SU-DHL-6 (cell line): ENCODE measurements around the gene YTHDC2.

ENCODE experiments used
- H2AFZ ChIP-seq: fragments of 200-600 bp; sonication (generic); 2 replicates; pipeline ENCODE4 v1.6.1; 2014; ENCODE audit warnings: low read depth, mild to moderate bottlenecking, moderate library complexity, mixed read lengths, antibody characterized with exemption, low read length; ENCODE audit not compliant: severe bottlenecking
- H3F3A ChIP-seq: fragments of 200-600 bp; shearing (Covaris generic); 2 replicates; pipeline ENCODE4 v1.6.0; 2016; ENCODE audit warnings: antibody characterized with exemption, mild to moderate bottlenecking; ENCODE audit not compliant: insufficient read depth
- H3K27ac ChIP-seq: fragments of 200-600 bp; sonication (generic); 2 replicates; pipeline ENCODE4 v1.5.1; 2016; ENCODE audit warnings: low read depth, mild to moderate bottlenecking, low read length, moderate library complexity, mixed read lengths
- H3K27me3 ChIP-seq: fragments of 200-600 bp; sonication (generic), shearing (Covaris generic); 2 replicates; pipeline ENCODE4 v1.6.0; 2014; ENCODE audit warnings: mild to moderate bottlenecking, low read length
- H3K36me3 ChIP-seq: fragments of 200-600 bp; sonication (generic); 2 replicates; pipeline ENCODE4 v1.6.1; 2014; ENCODE audit warnings: mild to moderate bottlenecking, low read length, mixed read lengths
- H3K4me2 ChIP-seq: fragments of 300-600, 200-600 bp; shearing (Covaris generic), sonication (generic); 2 replicates; pipeline ENCODE4 v1.6.0; 2014; ENCODE audit warnings: low read length, low read depth, mild to moderate bottlenecking; ENCODE audit not compliant: poor library complexity, severe bottlenecking
- H3K4me3 ChIP-seq: fragments of 200-600 bp; sonication (generic); 2 replicates; pipeline ENCODE4 v1.5.1; 2014; ENCODE audit warnings: antibody characterized with exemption, low read length, mild to moderate bottlenecking, mixed read lengths; ENCODE audit not compliant: insufficient read depth, poor library complexity, severe bottlenecking
- H3K79me2 ChIP-seq: fragments of 200-600 bp; sonication (generic); 2 replicates; pipeline ENCODE4 v1.6.1; 2014; ENCODE audit warnings: mild to moderate bottlenecking, low read length, moderate library complexity; ENCODE audit not compliant: insufficient read depth
- H3K9ac ChIP-seq: fragments of 200-600 bp; sonication (generic); 2 replicates; pipeline ENCODE4 v1.7.0; 2014; ENCODE audit warnings: mild to moderate bottlenecking, low read length
- H3K9me2 ChIP-seq: fragments of 200-600 bp; sonication (generic); replicated peaks from 2 replicates; pipeline ENCODE4 v1.6.1; 2014; ENCODE audit warnings: low read length; ENCODE audit not compliant: insufficient read depth
- H3K9me3 ChIP-seq: fragments of 200-600 bp; sonication (generic); 2 replicates; pipeline ENCODE4 v1.6.1; 2014; ENCODE audit warnings: low read length, mixed read lengths; ENCODE audit not compliant: insufficient read depth
- H4K20me1 ChIP-seq: fragments of 200-600 bp; sonication (generic); 2 replicates; pipeline ENCODE4 v1.6.1; 2014; ENCODE audit warnings: low read depth, mild to moderate bottlenecking, antibody characterized with exemption, low read length, moderate library complexity, mixed read lengths
- CTCF ChIP-seq: fragments of 200-600 bp; sonication (generic); IDR thresholded peaks from one replicate; pipeline ENCODE4 v1.5.1; 2017; ENCODE audit warnings: antibody characterized with exemption, mild to moderate bottlenecking, low read length, moderate library complexity; ENCODE audit not compliant: insufficient read depth, poor library complexity, severe bottlenecking
- EZH2phosphoT487 ChIP-seq: fragments of 200-600 bp; sonication (generic), shearing (Covaris generic); conservative IDR thresholded peaks from 2 replicates; pipeline ENCODE4 v1.6.1; 2018; ENCODE audit warnings: mild to moderate bottlenecking, antibody characterized with exemption, low read length, moderate library complexity, mixed read lengths

The YTHDC2 gene

GRCh38 chr5:113480243-113480642, 33.3 kb upstream of the YTHDC2 start:
- no peaks in the 10 kb centered on the region for H3K79me2 ChIP-seq
- H3K36me3 ChIP-seq, result no peaks in the 10 kb centered on the region
- no peaks in the 10 kb centered on the region for H3K27me3 ChIP-seq
- H3F3A ChIP-seq, result no peaks in the 10 kb centered on the region
- no peak overlapping the region for H2AFZ ChIP-seq
- H3K9me2 ChIP-seq, result no peaks in the 10 kb centered on the region
- TF ChIP-seq EZH2phosphoT487 (no peak), CTCF (no peak)
- H3K4me2 ChIP-seq, result no peak overlapping the region
- H3K9ac ChIP-seq, result no peak overlapping the region
- H3K27ac ChIP-seq, result no peak overlapping the region
- no peaks in the 10 kb centered on the region for H3K9me3 ChIP-seq
- no peaks in the 10 kb centered on the region for H4K20me1 ChIP-seq
- no peak overlapping the region for H3K4me3 ChIP-seq

DNA sequence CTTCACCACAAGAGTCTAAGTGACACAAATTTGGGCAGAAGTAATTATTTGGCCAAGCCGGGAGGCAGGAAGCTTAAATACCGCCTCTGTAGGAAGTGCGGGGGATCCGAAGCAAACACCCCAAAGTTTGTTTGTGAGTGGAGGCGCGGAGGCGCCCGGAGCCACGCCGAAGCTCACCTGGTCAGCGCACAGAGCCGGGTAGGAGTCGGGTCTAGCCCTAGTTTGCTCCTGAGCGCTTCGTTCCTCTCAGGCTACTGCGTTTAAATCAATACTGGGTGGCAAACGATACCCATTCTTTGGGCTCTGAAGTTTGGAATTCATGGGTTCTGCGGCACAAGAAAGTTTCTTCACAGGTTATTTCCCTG, 26.1 kb upstream of the YTHDC2 start:
- no peaks in the 10 kb centered on the region for H3K9me2 ChIP-seq
- no peak overlapping the region for H3K4me2 ChIP-seq
- no peak overlapping the region for H3K9ac ChIP-seq
- H3F3A ChIP-seq, result no peaks in the 10 kb centered on the region
- no peaks in the 10 kb centered on the region for H3K79me2 ChIP-seq
- H4K20me1 ChIP-seq, result no peaks in the 10 kb centered on the region
- no peaks in the 10 kb centered on the region for H3K36me3 ChIP-seq
- no peak overlapping the region for H2AFZ ChIP-seq
- H3K27me3 ChIP-seq, result no peaks in the 10 kb centered on the region
- H3K9me3 ChIP-seq, result peaks cover 6% of the 10 kb centered on the region; the same call in 1 of the 2 replicates
- H3K27ac ChIP-seq, result no peak overlapping the region
- no peak for TF ChIP-seq EZH2phosphoT487
- no peak for TF ChIP-seq CTCF
- H3K4me3 ChIP-seq, result no peak overlapping the region

GRCh38 chr5:113487781-113488644, 25.5 kb upstream of the YTHDC2 start, which contains the start of gene MCC:
MCC (minus strand) TSS chr5:113488453.
- Histone ChIP-seq H3K9ac (no peak within 1 kb of the TSS), H3K27me3 (no peaks in the 10 kb centered on the region), H3K4me3 (no peak within 1 kb of the TSS), H3F3A (no peaks in the 10 kb centered on the region), H3K4me2 (no peak within 1 kb of the TSS), H3K79me2 (no peaks in the 10 kb centered on the region), H4K20me1 (no peaks in the 10 kb centered on the region), H3K9me2 (no peaks in the 10 kb centered on the region), H3K36me3 (no peaks in the 10 kb centered on the region), H3K9me3 (peaks cover 6% of the 10 kb centered on the region; the same call in 1 of the 2 replicates), H2AFZ (no peak within 1 kb of the TSS), H3K27ac (no peak within 1 kb of the TSS)
- TF ChIP-seq EZH2phosphoT487 (no peak), CTCF (no peak)
